Retinal pigment epithelial cell (primary cell): ENCODE measurements around the gene GPC5.

Source experiments
- DNase-seq: peaks from one replicate; pipeline ENCODE4 v3.0.0-alpha.2; 2010; ENCODE audit warnings: low read depth
- H3K4me3 ChIP-seq: 2 replicates; pipeline ENCODE4 v1.5.1; 2011; ENCODE audit warnings: mild to moderate bottlenecking, low read length, control low read depth, moderate library complexity
- CTCF ChIP-seq: conservative IDR thresholded peaks from 2 replicates; pipeline ENCODE4 v1.5.1; 2011; ENCODE audit warnings: low read depth, low read length, control low read depth, inconsistent platforms

GPC5 gene

GRCh38 chr13:92451060-92451459 lies 1052.6 kb downstream of the GPC5 start:
- no peak for DNase-seq
- no peak overlapping the region for H3K4me3 ChIP-seq
- TF ChIP-seq CTCF: no peak

- TF ChIP-seq CTCF: no peak
- DNase-seq: no peak
- no peak overlapping the region for H3K4me3 ChIP-seq
Observed at GRCh38 chr13:92452840-92453239, 1054.4 kb downstream of the GPC5 start.

GRCh38 chr13:92459306-92459705 lies 1060.9 kb downstream of the GPC5 start:
- TF ChIP-seq CTCF: no peak
- H3K4me3 ChIP-seq: no peak overlapping the region
- no peak for DNase-seq

GRCh38 chr13:92460479-92460878 lies 1062.1 kb downstream of the GPC5 start:
- H3K4me3 ChIP-seq: no peak overlapping the region
- DNase-seq: no peak
- TF ChIP-seq CTCF: no peak

- DNase-seq: no peak
- no peak overlapping the region for H3K4me3 ChIP-seq
- no peak for TF ChIP-seq CTCF
Observed at GRCh38 chr13:92461402-92461801, 1063.0 kb downstream of the GPC5 start.

- no peak for TF ChIP-seq CTCF
- no peak for DNase-seq
- H3K4me3 ChIP-seq: no peak overlapping the region
Observed at GRCh38 chr13:92461831-92462230, 1063.4 kb downstream of the GPC5 start.

- no peak for DNase-seq
- no peak for TF ChIP-seq CTCF
- no peak overlapping the region for H3K4me3 ChIP-seq
Observed at GRCh38 chr13:92463134-92463533, 1064.7 kb downstream of the GPC5 start.
